HCT116 (cell line): ENCODE measurements around the gene CASR.

Experiments used
- EZH2 ChIP-seq: fragments of 200-600 bp; sonication (generic); IDR thresholded peaks from 2 replicates; pipeline ENCODE4 v1.6.1; 2017; ENCODE audit warnings: antibody characterized with exemption, mixed run types
- EZH2phosphoT487 ChIP-seq: fragments of 200-600 bp; IDR thresholded peaks from 2 replicates; pipeline ENCODE4 v1.6.1; 2018; ENCODE audit warnings: antibody characterized with exemption, borderline replicate concordance
- JUND ChIP-seq: IDR thresholded peaks from 2 replicates; pipeline ENCODE4 v1.6.1; 2012
- POLR2A ChIP-seq: IDR thresholded peaks from 2 replicates; pipeline ENCODE4 v1.7.0; 2011; ENCODE audit warnings: borderline replicate concordance; ENCODE audit not compliant: insufficient read depth, insufficient read length; ENCODE audit errors: extremely low read depth
- SIN3A ChIP-seq: IDR thresholded peaks from 2 replicates; pipeline ENCODE4 v1.6.1; 2012; ENCODE audit warnings: low read depth
- SP1 ChIP-seq: IDR thresholded peaks from 2 replicates; pipeline ENCODE4 v1.6.1; 2012; ENCODE audit warnings: low read depth
- SRF ChIP-seq: IDR thresholded peaks from 2 replicates; pipeline ENCODE4 v1.6.1; 2012; ENCODE audit warnings: low read depth
- TF ChIP-seq, protein P1 (sequence below), 3 experiments: fragments of 200-600 bp in 1 of 3; sonication (generic) in 1 of 3; IDR thresholded peaks in 2 of 3; conservative IDR thresholded peaks in 1 of 3; 2 replicates each; pipeline ENCODE4 v1.5.1; 2012 to 2017; ENCODE audit warnings: low read depth in 2 of 3, low read length in 2 of 3, antibody characterized with exemption in 1 of 3, borderline replicate concordance in 1 of 3, control low read depth in 1 of 3, mild to moderate bottlenecking in 1 of 3, mixed read lengths in 1 of 3, mixed run types in 1 of 3, moderate library complexity in 1 of 3; ENCODE audit not compliant: insufficient read depth in 1 of 3

DNA sequence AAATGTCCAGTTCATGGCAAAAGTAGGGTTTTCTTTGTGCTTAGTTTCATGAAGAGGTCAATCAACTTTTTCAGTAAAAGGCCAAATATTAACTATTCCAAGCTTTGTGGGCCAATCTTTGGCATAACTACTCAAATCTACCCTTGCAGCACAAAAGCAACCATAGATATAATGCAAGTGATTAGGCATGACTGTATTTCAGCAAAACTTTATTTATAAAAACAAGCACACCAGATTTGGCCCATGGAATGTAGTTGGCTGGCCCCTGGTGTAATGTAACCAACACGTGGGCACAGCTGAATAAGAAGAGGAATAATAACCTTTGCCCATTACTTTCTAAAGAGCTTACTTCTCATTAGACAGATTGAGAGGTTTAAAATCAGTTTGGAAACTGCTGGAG, 50.6 kb downstream of the CASR start:
- TF ChIP-seq, protein P1, sequence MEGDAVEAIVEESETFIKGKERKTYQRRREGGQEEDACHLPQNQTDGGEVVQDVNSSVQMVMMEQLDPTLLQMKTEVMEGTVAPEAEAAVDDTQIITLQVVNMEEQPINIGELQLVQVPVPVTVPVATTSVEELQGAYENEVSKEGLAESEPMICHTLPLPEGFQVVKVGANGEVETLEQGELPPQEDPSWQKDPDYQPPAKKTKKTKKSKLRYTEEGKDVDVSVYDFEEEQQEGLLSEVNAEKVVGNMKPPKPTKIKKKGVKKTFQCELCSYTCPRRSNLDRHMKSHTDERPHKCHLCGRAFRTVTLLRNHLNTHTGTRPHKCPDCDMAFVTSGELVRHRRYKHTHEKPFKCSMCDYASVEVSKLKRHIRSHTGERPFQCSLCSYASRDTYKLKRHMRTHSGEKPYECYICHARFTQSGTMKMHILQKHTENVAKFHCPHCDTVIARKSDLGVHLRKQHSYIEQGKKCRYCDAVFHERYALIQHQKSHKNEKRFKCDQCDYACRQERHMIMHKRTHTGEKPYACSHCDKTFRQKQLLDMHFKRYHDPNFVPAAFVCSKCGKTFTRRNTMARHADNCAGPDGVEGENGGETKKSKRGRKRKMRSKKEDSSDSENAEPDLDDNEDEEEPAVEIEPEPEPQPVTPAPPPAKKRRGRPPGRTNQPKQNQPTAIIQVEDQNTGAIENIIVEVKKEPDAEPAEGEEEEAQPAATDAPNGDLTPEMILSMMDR (IDR thresholded peaks at IDR 0.05 in 2 of 3, conservative IDR thresholded peaks at IDR 0.05 in 1 of 3; ENCODE audit: borderline replicate concordance in 1 of 3, insufficient read depth in 1 of 3, low read depth in 2 of 3, low read length in 2 of 3), result no peak
- TF ChIP-seq POLR2A (no peak), SP1 (no peak), EZH2 (no peak), JUND (no peak), SIN3A (no peak), SRF (no peak), EZH2phosphoT487 (no peak)
